Right lobe of liver (tissue), 4 donors: ENCODE data around the gene LIN28B.

Experiments used
- POLR2A ChIP-seq: fragments of 450-650 bp; IDR thresholded peaks from one replicate; pipeline ENCODE4 v1.6.1; 2017; ENCODE audit warnings: antibody characterized with exemption, mild to moderate bottlenecking
- TF ChIP-seq, protein P1 (sequence below), 4 donors: fragments of 200-600 bp in 3 of 4; fragments of 450-650 bp in 1 of 4; IDR thresholded peaks; one replicate each; pipeline versions ENCODE4 v1.5.1 to v1.8.0; 2016 to 2022; ENCODE audit warnings: antibody characterized with exemption in 4 of 4, mild to moderate bottlenecking in 2 of 4
- donor health status: DM: no; HTN: no; CAD: no.
- donor health status: DM: no; HTN: no; CAD: no.
- donor health status: DM: no; HTN: yes; CAD: no.

DNA sequence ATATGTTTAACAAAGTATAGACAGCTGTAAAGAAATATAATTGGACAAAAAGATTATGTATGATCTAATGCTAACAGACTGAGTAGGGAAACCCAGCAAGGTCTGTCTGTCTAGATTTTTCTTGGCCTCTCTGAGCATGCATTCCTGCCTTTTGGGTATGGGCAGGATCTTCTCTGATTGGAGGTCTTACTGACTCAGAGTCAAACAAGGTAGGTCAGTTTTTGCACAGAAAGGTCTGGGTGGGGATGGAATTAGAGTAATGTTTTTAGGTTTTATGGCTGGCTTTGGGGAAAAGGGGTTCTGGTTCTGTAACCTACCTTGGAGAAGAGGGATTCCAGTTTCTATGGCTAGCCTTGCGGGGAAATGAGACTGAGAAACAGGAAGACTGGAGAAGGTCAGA lies 65.5 kb downstream of the LIN28B start:
- TF ChIP-seq, protein P1, sequence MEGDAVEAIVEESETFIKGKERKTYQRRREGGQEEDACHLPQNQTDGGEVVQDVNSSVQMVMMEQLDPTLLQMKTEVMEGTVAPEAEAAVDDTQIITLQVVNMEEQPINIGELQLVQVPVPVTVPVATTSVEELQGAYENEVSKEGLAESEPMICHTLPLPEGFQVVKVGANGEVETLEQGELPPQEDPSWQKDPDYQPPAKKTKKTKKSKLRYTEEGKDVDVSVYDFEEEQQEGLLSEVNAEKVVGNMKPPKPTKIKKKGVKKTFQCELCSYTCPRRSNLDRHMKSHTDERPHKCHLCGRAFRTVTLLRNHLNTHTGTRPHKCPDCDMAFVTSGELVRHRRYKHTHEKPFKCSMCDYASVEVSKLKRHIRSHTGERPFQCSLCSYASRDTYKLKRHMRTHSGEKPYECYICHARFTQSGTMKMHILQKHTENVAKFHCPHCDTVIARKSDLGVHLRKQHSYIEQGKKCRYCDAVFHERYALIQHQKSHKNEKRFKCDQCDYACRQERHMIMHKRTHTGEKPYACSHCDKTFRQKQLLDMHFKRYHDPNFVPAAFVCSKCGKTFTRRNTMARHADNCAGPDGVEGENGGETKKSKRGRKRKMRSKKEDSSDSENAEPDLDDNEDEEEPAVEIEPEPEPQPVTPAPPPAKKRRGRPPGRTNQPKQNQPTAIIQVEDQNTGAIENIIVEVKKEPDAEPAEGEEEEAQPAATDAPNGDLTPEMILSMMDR (IDR thresholded peaks at IDR 0.05), result no peak
- no peak for TF ChIP-seq POLR2A
